ENCODE measurements around the gene APOC3. TPM values are rescaled to one million over a fixed set of nuclear protein-coding genes. Genes with fewer than 3 reads are reported as not detected.

Gene APOC3
- total and polyA plus RNA-seq, 2 of the 4 experiments (the other 2 are of a cell fraction), result not detected

- Histone ChIP-seq H2AK5ac (ENCODE audit: low read depth, low read length) (no peak overlapping the region), H3K36me3 (ENCODE audit: control insufficient read depth, insufficient read depth, low read length) (peaks cover 20% of the 10 kb centered on the region), H4K8ac (ENCODE audit: low read depth in 2 of 2, low read length in 2 of 2) (no peak overlapping the region), H3K56ac (ENCODE audit: extremely low read depth, insufficient read depth, low read length) (no peak overlapping the region), H3K27me3 (ENCODE audit: control insufficient read depth, insufficient read depth, low read length) (no peaks in the 10 kb centered on the region), H3K79me1 (ENCODE audit: low read depth in 1 of 2, low read length in 2 of 2) (peaks cover 6 to 26% of the 10 kb centered on the region in 2 experiments; a peak in 3 of 4 replicates), H2BK15ac (ENCODE audit: low read depth, low read length) (no peak overlapping the region), H2BK5ac (ENCODE audit: low read depth, low read length, poor library complexity, severe bottlenecking) (no peak overlapping the region), H3K9ac (ENCODE audit: low read depth, low read length) (no peak overlapping the region), H4K91ac (ENCODE audit: insufficient read depth, low read depth, low read length) (no peak overlapping the region), H3K4me2 (ENCODE audit: low read depth, low read length) (no peak overlapping the region), H4K5ac (ENCODE audit: low read depth, low read length) (no peak overlapping the region), H3K9me3 (ENCODE audit: control insufficient read depth, insufficient read depth, low read length) (no peaks in the 10 kb centered on the region), H3K9me1 (ENCODE audit: insufficient read depth, low read length) (peaks cover 28% of the 10 kb centered on the region), H3K4ac (ENCODE audit: low read depth, low read length) (no peak overlapping the region), H4K20me1 (ENCODE audit: insufficient read depth, low read length) (peaks cover 17% of the 10 kb centered on the region), H2AK9ac (replicated peaks; ENCODE audit: low read depth, low read length, poor library complexity) (no peak overlapping the region), H2AFZ (replicated peaks; ENCODE audit: low read length, poor library complexity) (no peak overlapping the region), H3K18ac (ENCODE audit: low read depth, low read length) (no peak overlapping the region), H3K23ac (ENCODE audit: low read depth, low read length) (no peak overlapping the region), H3K4me3 (ENCODE audit: insufficient read depth, low read depth, low read length) (no peak overlapping the region), H3K4me1 (ENCODE audit: control insufficient read depth, insufficient read depth, low read length) (peaks cover 23% of the 10 kb centered on the region), H3K27ac (ENCODE audit: insufficient read depth, low read length) (no peak overlapping the region), H3K14ac (replicated peaks; ENCODE audit: low read depth, low read length) (no peak overlapping the region), H2BK120ac (ENCODE audit: low read depth, low read length) (no peak overlapping the region), H2BK20ac (ENCODE audit: low read depth, low read length) (no peak overlapping the region)
- WGBS, 2 experiments (ENCODE audit: extremely low coverage in 2 of 2, insufficient read length in 1 of 2), result 89% methylated on average over 3 of the region's 7 CpGs; no CpG with 5 or more reads in 1 of the 2 experiments
- dilution Hi-C loops (cut with HindIII; ENCODE audit: low sequenced_read_pairs, unreplicated experiment), result no loop called here
- no TSS peak for BruUV-seq (replicated peaks)
- CTCF ChIA-PET, result no interaction called here
- intact Hi-C loops (cut with micrococcal nuclease), result loop anchor here (10.0 kb wide), 1 partner anchor 369 kb away; no protein-coding TSS in a partner anchor
- TF ChIP-seq CTCF (conservative IDR thresholded peaks at IDR 0.05; ENCODE audit: low read depth, low read length) (no peak), CEBPB (IDR thresholded peaks at IDR 0.05; ENCODE audit: low read depth, low read length) (no peak), POLR2A (IDR thresholded peaks at IDR 0.05; ENCODE audit: low read depth, low read length) (no peak)
- no peak for ATAC-seq (ENCODE audit: low read depth)
- no peak for DNase-seq
- POLR2A ChIA-PET (ENCODE audit: unreplicated experiment), result no interaction called here
- in situ Hi-C loops (cut with MboI; ENCODE audit: low sequenced_read_pairs), result no loop called here
These were observed 25.7 kb downstream of the APOC3 start for GRCh38 chr11:116855413-116855812.
